SK-N-SH (cell line): ENCODE measurements around the gene SLC22A4. TPM values are rescaled to one million over a fixed set of nuclear protein-coding genes. Genes with fewer than 3 reads are reported as not detected.

ENCODE experiments used
- CTCF ChIA-PET: fragments of 300-600, 350-600 bp; formaldehyde crosslinking; extraction: SDS; loops from one replicate; lab custom pipeline; 2021; lab: Yijun Ruan, JAX
- POLR2A ChIA-PET: fragments of 350-600 bp; sonication (Branson Sonifier 250); formaldehyde crosslinking; extraction: SDS; loops from one replicate; lab custom pipeline; 2020; ENCODE audit warnings: antibody characterized with exemption, inconsistent platforms; lab: Yijun Ruan, JAX
- DNase-seq: peaks from one replicate; pipeline ENCODE4 v3.0.0; 2012
- H2AFZ ChIP-seq: fragments of 200-600 bp; sonication (generic); 2 replicates; pipeline ENCODE4 v1.8.1; 2016; ENCODE audit warnings: antibody characterized with exemption, mild to moderate bottlenecking, low read depth
- H3F3A ChIP-seq: fragments of 200-600 bp; sonication (generic); replicated peaks from 2 replicates; pipeline ENCODE3; 2016; ENCODE audit warnings: antibody characterized with exemption, mild to moderate bottlenecking; ENCODE audit not compliant: insufficient read depth
- H3K27ac ChIP-seq, 2 experiments: fragments of 200-500 bp in 1 of 2; fragments of 200-600 bp in 1 of 2; sonication (Bioruptor generic) in 1 of 2; sonication (generic), shearing (Covaris generic) in 1 of 2; 2 replicates each; pipeline versions ENCODE4 v1.5.1 to v1.6.1; 2014 to 2016; ENCODE audit warnings: low read depth in 2 of 2, inconsistent platforms in 1 of 2, low read length in 1 of 2, mild to moderate bottlenecking in 1 of 2, mixed read lengths in 1 of 2
- H3K27me3 ChIP-seq: fragments of 200-600 bp; sonication (generic), shearing (Covaris generic); 2 replicates; pipeline ENCODE4 v1.6.1; 2016; ENCODE audit warnings: mixed run types; ENCODE audit not compliant: insufficient read depth
- H3K36me3 ChIP-seq, 2 experiments: fragments of 200-500 bp in 1 of 2; fragments of 200-600 bp in 1 of 2; sonication (Bioruptor generic) in 1 of 2; sonication (generic) in 1 of 2; replicated peaks in 1 of 2; 2 replicates each; pipeline versions ENCODE3 to v1.5.1; 2014 to 2016; ENCODE audit warnings: low read length in 1 of 2, mild to moderate bottlenecking in 1 of 2; ENCODE audit not compliant: insufficient read depth in 2 of 2, control insufficient read depth in 1 of 2
- H3K4me1 ChIP-seq, 2 experiments: fragments of 200-500 bp in 1 of 2; fragments of 200-600 bp in 1 of 2; sonication (Bioruptor generic) in 1 of 2; sonication (generic), shearing (Covaris generic) in 1 of 2; 2 replicates each; pipeline versions ENCODE4 v1.5.1 to v1.6.1; 2014 to 2016; ENCODE audit warnings: low read depth in 1 of 2, low read length in 1 of 2, mixed run types in 1 of 2; ENCODE audit not compliant: insufficient read depth in 2 of 2, control insufficient read depth in 1 of 2
- H3K4me2 ChIP-seq: fragments of 200-600 bp; sonication (generic), shearing (Covaris generic); 2 replicates; pipeline ENCODE4 v1.6.1; 2017; ENCODE audit warnings: mixed run types
- H3K4me3 ChIP-seq, 2 experiments: fragments of 200-500 bp in 1 of 2; fragments of 200-600 bp in 1 of 2; sonication (Bioruptor generic) in 1 of 2; sonication (generic), shearing (Covaris generic) in 1 of 2; 2 replicates each; pipeline versions ENCODE4 v1.5.1 to v1.8.1; 2014 to 2016; ENCODE audit warnings: low read depth in 2 of 2, inconsistent platforms in 1 of 2, low read length in 1 of 2, mild to moderate bottlenecking in 1 of 2, mixed read lengths in 1 of 2, moderate library complexity in 1 of 2
- H3K79me2 ChIP-seq: fragments of 200-600 bp; sonication (generic); 2 replicates; pipeline ENCODE4 v1.8.1; 2017; ENCODE audit warnings: mild to moderate bottlenecking; ENCODE audit not compliant: insufficient read depth
- H3K9ac ChIP-seq: fragments of 200-600 bp; sonication (generic); 2 replicates; pipeline ENCODE4 v1.6.1; 2017; ENCODE audit warnings: mixed run types
- H3K9me2 ChIP-seq: fragments of 200-600 bp; sonication (generic); 2 replicates; pipeline ENCODE4 v1.6.1; 2017; ENCODE audit warnings: mixed run types
- H3K9me3 ChIP-seq: fragments of 200-600 bp; sonication (generic); 2 replicates; pipeline ENCODE4 v1.6.1; 2017; ENCODE audit warnings: mixed run types, mild to moderate bottlenecking, moderate library complexity
- H4K20me1 ChIP-seq: fragments of 200-600 bp; sonication (generic); 2 replicates; pipeline ENCODE4 v1.6.1; 2017; ENCODE audit warnings: mild to moderate bottlenecking, mixed run types; ENCODE audit not compliant: insufficient read depth
- FOSL2 ChIP-seq: IDR thresholded peaks from 2 replicates; pipeline ENCODE4 v1.4.0; 2012; ENCODE audit warnings: low read depth, mild to moderate bottlenecking, moderate library complexity, borderline replicate concordance
- FOXJ3 ChIP-seq: sonication (generic); formaldehyde crosslinking; IDR thresholded peaks from 2 replicates; pipeline ENCODE4 v1.5.1; 2020; ENCODE audit warnings: mild to moderate bottlenecking, missing genetic modification reagents
- FOXM1 ChIP-seq: IDR thresholded peaks from 2 replicates; pipeline ENCODE4 v1.4.0; 2012; ENCODE audit warnings: low read depth, mild to moderate bottlenecking
- MAX ChIP-seq: IDR thresholded peaks from 2 replicates; pipeline ENCODE4 v1.4.0; 2012; ENCODE audit warnings: low read depth
- MEF2A ChIP-seq: IDR thresholded peaks from 2 replicates; pipeline ENCODE4 v1.4.0; 2012; ENCODE audit warnings: low read depth, borderline replicate concordance
- NFIC ChIP-seq: IDR thresholded peaks from 2 replicates; pipeline ENCODE4 v1.4.0; 2012; ENCODE audit warnings: borderline replicate concordance
- PBX3 ChIP-seq: IDR thresholded peaks from 2 replicates; pipeline ENCODE4; 2012
- POLR2AphosphoS5 ChIP-seq: IDR thresholded peaks from 2 replicates; pipeline ENCODE4 v1.6.1; 2012; ENCODE audit warnings: low read depth, low read length
- RAD21 ChIP-seq: IDR thresholded peaks from 2 replicates; pipeline ENCODE4 v1.6.1; 2012; ENCODE audit warnings: mild to moderate bottlenecking, low read length
- REST ChIP-seq: IDR thresholded peaks from 2 replicates; pipeline ENCODE4 v1.6.1; 2012; ENCODE audit warnings: mild to moderate bottlenecking, low read depth, low read length, moderate library complexity
- RFX5 ChIP-seq: IDR thresholded peaks from 2 replicates; pipeline ENCODE4 v1.6.1; 2012; ENCODE audit warnings: mild to moderate bottlenecking, improper control_type of control experiment, low read length
- SMC3 ChIP-seq: IDR thresholded peaks from 2 replicates; pipeline ENCODE4 v1.6.1; 2012; ENCODE audit warnings: low read depth, low read length, improper control_type of control experiment
- TAF1 ChIP-seq: IDR thresholded peaks from 2 replicates; pipeline ENCODE4 v1.6.1; 2012; ENCODE audit warnings: low read depth, mild to moderate bottlenecking, low read length, moderate library complexity, borderline replicate concordance
- TEAD4 ChIP-seq: IDR thresholded peaks from 2 replicates; pipeline ENCODE4 v1.4.0; 2012; ENCODE audit warnings: mild to moderate bottlenecking, borderline replicate concordance; ENCODE audit not compliant: insufficient read depth
- WGBS: methylation state at CpG from one replicate; pipeline ENCODE4 v1.1.6; 2017; ENCODE audit warnings: low lambda C conversion rate; 5-methylcytosine and 5-hydroxymethylcytosine counted together
- polyA plus RNA-seq, 3 experiments: library from polyadenylated mRNA; depleted of rRNA; stranded (reverse); fragments of >200 nt; gene quantifications; 2 replicates each; pipeline ENCODE4 v1.2.3, GENCODE V29; 2012

SLC22A4 gene
- polyA plus RNA-seq, 1 of the 3 experiments (the other 2 are of a cell fraction): 3.3 TPM

- 91% methylated on average over 6 of the region's 6 CpGs for WGBS
- no peak for DNase-seq
- H3F3A ChIP-seq: no peaks in the 10 kb centered on the region
- H3K9ac ChIP-seq: no peak overlapping the region
- no peak overlapping the region for H3K4me2 ChIP-seq
- no peaks in the 10 kb centered on the region for H3K9me2 ChIP-seq
- H3K4me3 ChIP-seq: no peak overlapping the region
- H3K27me3 ChIP-seq: no peaks in the 10 kb centered on the region
- ChIA-PET POLR2A (no interaction called here), CTCF (interaction anchor here (1.2 kb wide), 1 partner anchor 133 kb away, joined by 3 read pairs; no protein-coding TSS in a partner anchor)
- no peak for TF ChIP-seq POLR2AphosphoS5
- TF ChIP-seq SMC3: no peak
- TF ChIP-seq FOSL2: no peak
- no peak for TF ChIP-seq PBX3
- TF ChIP-seq REST: no peak
- no peak for TF ChIP-seq FOXJ3
- TF ChIP-seq MAX: no peak
- TF ChIP-seq RAD21: no peak
- no peak for TF ChIP-seq NFIC
- no peak for TF ChIP-seq MEF2A
- no peak for TF ChIP-seq RFX5
- TF ChIP-seq TAF1: no peak
- TF ChIP-seq TEAD4: no peak
- TF ChIP-seq FOXM1: no peak
- H3K79me2 ChIP-seq: no peaks in the 10 kb centered on the region
- H2AFZ ChIP-seq: no peak overlapping the region
- H3K9me3 ChIP-seq: no peaks in the 10 kb centered on the region
- no peak overlapping the region for H3K27ac ChIP-seq
- H3K4me1 ChIP-seq: peaks cover 0 to 10% of the 10 kb centered on the region in 2 experiments; a peak in 1 of 4 replicates
- H4K20me1 ChIP-seq: no peaks in the 10 kb centered on the region
- peaks cover 2 to 3% of the 10 kb centered on the region in 2 experiments for H3K36me3 ChIP-seq
These were observed 16.9 kb upstream of the SLC22A4 start for GRCh38 chr5:132277256-132277655.
